GM21423 (cell line): ENCODE data around the gene PRDM16.

Experiments used
- ATAC-seq: cut with Tn5 transposase; IDR thresholded peaks from one replicate; pipeline ENCODE4 v1.9.1; 2021; ENCODE audit warnings: mild to moderate bottlenecking, moderate library complexity; ENCODE audit not compliant: unreplicated experiment

The PRDM16 gene

DNA sequence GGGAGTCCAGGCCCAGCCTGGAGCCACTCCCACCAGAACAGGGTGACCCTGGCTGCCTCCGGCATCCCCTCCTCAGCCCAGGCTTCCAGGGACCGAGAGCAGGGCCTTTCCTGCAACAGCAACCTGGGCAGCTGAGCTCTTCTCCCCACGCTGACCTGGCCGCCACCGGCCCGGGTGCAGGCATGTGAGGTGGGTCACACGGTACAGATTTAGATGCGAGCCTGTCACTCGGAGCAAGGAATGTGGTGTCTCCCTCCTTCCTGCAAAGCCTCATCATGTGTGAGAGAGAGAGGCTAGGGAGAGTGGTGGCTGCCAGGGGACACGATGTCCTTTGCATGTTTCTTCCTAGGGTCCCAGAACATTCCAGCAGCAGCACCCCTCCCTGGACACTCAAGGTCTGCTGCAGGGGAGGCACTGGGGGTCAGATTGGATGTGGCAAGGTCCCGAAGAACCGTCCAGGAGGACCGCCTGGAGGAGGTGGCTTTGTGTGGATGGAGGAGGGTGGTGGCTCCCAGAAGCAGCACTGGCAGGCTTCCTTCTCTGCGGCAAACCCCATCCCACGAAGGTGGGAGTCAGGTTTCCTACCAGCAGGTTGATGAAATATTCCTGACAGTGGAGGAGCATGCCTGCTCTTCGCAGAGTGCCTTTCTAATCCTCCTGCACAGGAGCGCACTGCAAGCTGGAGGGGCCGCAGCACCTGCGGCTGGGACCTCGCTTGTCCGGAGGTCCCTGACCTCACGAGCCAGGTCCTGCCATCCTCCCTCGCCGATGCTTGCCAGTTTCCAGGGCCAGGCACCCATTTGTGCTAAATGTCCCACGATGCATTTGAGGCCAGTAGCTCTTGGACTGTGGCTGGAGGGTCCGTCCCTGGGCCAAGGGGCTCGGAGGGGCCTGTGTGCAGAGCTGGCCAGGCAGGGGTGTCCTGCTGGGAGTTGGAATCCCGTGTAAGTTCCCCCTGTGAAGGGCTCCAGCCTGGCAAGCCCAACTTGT lies 68.4 kb downstream of the PRDM16 start:
- ATAC-seq, result no peak

- ATAC-seq, result no peak
Observed at GRCh38 chr1:3138623-3139151, 69.7 kb downstream of the PRDM16 start.

- ATAC-seq, result no peak
Observed at GRCh38 chr1:3139451-3139852, 70.4 kb downstream of the PRDM16 start.

- no peak for ATAC-seq
Observed at GRCh38 chr1:3139871-3140361, 70.9 kb downstream of the PRDM16 start.

- ATAC-seq, result no peak
Observed at GRCh38 chr1:3140437-3140836, 71.4 kb downstream of the PRDM16 start.

- no peak for ATAC-seq
Observed at GRCh38 chr1:3141129-3141528, 72.1 kb downstream of the PRDM16 start.

GRCh38 chr1:3141836-3142235 lies 72.8 kb downstream of the PRDM16 start:
- ATAC-seq, result no peak

GRCh38 chr1:3142236-3142635 lies 73.2 kb downstream of the PRDM16 start:
- no peak for ATAC-seq

DNA sequence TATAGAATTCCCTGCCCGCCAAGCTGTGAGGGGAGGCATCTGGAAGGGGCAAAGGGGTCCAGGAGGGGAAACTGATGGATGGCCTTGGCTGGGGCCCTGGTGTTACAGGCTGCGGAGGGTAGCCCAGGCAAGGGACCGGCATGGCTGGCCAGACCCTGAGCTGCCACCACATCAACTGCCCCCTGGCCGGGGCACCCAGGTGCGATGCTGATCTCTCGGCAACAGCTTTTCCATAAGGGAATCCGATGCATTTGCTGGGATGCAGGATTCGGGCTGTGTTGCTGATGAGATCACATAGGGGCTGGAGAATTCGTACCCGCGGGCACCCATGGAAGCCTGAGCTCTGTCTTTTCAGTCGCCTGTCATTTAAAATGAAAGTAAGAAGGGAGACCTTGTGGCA lies 73.7 kb downstream of the PRDM16 start:
- no peak for ATAC-seq

- no peak for ATAC-seq
Observed at GRCh38 chr1:3145532-3146325, 76.7 kb downstream of the PRDM16 start.

GRCh38 chr1:3146458-3146857 lies 77.5 kb downstream of the PRDM16 start:
- no peak for ATAC-seq

GRCh38 chr1:3146907-3147306 lies 77.9 kb downstream of the PRDM16 start:
- ATAC-seq, result no peak

DNA sequence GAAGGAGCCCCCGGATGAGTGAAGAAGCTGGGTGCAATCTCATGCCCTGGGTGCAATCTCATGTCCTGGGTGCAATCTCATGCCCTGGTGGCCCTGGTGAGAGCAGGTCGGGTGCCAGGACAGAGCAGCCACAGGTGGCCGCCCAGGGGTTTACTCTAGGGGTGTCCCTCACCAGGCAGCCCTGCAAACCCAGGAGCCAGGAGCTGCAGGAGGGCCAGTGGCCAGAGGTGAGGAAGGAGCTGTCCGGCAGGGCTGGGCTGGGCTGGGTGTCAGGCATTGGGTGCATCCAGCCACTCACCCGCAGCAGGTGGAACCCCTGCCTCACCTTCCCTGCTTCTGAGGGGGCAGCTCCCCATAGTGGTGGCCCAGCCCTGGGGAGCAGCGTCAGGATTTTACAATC lies 79.2 kb downstream of the PRDM16 start:
- ATAC-seq, result no peak

DNA sequence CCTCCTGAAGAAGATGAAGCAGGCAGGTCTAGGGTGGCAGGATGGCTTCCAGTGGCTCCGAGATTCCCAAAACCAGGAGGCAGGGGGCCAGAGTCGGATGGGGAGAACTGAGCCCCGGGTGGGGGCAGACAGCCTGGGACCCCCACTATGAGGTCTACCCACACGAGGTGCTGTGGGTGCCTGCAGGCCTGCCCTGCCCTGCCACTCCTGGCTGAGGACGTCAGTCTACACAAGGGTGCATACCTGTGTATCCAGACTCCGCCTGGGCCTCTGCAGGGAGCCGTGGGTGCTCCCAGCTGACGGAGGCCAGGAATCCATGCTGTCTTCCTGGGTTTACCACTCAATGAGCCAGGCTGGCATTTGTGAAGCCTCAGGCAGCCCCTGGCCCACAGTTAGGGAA lies 80.3 kb downstream of the PRDM16 start:
- ATAC-seq, result no peak

DNA sequence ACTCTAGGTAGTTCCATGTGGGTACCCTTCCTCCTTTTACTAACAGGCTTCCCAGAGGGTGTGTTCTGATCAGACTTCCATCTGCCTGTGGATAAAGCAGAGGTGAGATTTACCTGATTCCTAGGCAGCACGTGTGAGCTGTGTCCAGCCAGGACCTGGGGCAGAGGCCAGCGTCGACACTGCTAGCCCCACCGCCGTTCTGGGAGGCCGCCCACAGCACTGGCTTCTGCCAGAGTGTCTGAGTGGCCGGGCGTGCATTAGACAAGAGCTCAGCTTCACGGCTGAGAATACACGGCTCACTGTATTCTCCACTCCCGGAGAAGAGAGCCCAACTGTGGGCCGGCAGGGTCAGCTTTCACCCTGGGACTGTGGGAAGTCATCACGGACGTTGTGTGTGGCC lies 82.5 kb downstream of the PRDM16 start:
- ATAC-seq, result no peak

DNA sequence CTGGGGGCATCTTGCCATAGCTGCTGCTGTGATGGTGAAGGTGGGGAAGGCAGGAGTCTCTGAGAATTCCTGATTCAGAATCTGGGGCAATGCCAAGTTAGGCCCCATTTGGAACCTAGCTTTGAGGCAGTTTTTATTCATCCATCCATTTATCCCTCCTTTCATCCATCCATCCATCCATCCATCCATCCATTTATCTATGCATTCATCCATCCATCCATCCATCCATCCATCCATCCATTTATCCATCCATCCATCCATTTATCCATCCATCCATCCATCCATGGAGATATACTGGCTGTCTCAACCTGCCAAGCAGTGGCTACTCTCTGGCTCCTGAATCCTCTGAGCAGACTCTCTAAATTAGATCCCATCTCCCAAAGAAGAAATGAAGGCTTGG lies 83.1 kb downstream of the PRDM16 start:
- no peak for ATAC-seq

DNA sequence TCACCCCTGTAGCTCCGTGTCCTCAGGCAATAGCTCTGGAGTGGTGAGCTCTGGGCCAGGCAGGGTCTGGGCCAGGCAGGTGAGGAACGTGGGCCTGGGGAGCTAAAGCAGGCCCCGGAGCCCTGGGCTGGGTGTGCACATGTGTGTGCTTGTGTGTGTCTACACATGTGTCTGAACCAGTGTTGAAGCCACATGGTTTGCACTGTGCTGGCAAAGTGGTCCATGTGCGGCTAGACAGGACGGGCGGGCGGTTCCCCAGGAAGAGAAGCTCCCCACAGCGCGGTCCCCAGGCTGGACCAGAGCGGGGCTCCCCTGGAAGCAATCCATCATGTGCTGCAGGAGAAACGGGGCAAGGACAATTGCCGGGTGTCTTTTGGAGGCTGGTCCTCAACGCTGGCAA lies 84.2 kb downstream of the PRDM16 start:
- no peak for ATAC-seq

DNA sequence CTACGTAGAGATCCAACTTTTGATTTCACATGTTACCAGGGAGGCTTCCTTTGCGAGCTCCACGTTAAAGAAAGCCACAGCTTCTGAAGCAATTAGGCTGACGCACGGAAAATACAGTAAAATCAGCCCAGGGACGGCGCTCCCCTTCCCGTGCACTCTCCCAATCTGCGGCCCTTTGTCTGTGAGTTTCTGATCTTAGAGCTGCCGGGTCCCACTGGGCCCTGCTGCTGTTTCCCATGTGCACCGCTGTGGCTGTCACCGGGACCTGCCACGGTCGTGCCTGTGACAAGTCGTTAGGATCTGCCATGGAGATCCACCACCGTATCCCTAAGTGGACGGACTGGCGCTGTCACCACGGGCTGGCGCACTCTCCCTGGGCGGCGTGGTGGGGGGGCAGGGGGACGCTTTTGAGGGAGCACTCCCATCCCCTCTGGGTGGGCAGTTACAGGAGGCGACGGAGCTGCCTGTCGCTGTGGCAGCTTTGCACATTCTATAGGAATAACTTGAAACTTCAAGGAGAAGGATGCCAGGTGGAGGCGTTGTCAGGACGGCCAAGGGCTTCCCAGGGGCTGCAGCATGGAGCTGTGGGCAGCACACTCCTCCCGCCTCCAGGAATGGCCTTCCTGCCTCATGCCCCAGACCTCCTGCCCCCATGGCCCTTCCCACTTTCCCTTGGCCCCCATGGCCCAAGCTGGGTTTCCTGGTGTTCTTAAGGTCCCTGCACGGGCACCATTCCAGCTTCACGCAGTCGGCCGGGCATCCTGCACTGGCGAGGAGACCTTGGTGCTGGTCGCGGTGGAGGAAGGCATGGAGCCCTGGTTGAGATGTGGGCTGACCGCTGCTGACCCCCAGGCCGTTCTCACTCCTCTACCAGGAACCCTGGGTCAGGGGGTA lies 85.1 kb downstream of the PRDM16 start:
- ATAC-seq, result no peak

DNA sequence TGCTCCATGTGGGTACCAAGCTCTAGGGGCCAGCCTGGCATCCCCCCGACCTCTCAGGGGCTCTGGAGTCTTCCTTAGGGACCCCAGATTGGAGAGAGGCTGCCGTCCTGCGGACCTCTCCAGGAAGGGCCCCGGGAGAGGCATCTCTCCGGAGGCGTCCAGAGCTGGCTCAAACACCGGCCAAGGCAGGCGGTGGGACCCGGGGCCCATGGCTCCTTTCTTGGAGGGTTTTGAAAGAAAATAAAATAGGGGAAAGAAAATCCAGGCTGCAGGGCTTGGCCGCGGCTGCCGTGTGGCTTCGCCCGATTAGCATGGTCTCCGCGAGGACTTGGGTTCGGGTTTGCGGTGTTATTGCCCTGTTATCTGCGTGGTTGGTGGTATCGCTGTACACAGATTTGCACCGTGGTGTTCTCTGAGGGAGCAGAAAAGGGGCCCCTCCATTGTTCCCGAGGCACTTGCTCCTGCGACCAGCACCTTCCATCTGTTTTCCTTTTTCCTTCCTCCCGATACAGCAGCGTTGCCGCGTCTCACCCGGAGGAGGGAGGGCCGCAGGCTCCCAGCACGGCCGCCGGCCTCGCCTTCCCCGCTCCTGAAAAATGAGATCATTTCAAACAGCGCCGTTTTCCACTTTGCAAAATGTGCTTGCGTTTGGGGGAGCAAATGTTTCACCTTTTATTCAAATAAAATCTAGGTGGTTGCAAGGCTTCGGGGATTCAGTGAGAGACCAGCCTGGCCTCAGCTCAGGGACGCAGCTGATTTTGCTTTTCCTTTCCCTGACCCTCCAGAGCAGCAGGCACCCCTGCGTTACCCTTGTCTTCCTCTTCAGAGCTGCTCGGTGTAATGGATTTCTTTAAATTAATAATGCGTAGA lies 86.3 kb downstream of the PRDM16 start:
- ATAC-seq, result no peak

DNA sequence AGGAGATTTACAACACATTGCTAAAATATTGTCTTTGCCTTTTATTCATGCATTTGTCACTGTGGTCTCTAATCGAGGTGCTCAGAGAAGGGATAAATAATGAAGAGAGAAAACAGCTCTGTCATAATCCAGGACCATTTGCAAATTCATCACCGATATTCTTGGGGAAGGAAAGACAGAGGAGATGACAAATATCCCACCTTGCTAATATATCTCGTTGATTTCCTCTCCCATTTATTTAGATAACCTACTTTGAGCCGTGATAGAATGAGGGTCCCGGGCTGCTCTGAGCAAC lies 86.9 kb downstream of the PRDM16 start:
- ATAC-seq, result no peak
